Measurements from ENCODE around the gene PSTPIP1. TPM values are rescaled to one million over a fixed set of nuclear protein-coding genes. Genes with fewer than 3 reads are reported as not detected.

Gene PSTPIP1
- total and polyA plus RNA-seq, 2 of the 4 experiments (the other 2 are of a cell fraction), result 0.36 to 1.1 TPM

DNA sequence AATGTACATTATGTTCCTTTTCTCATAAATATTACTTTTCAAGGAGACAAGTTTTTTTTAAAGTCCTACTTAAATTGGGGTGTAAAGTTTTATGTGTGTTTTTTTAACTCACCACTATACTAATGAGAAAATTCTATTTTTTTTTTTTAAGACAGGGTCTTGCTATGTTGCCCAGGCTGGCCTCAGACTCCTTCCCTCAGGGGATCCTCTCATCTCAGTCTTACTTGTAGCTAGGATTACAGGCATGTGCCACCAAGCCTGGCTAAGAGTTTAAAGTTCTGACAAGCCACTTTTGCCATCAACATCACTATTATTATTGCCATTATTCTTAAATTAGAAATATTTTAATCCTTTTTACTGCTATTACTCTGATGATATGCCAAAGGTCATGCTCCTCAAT, 68.3 kb downstream of the PSTPIP1 start:
- ChIA-PET POLR2A (ENCODE audit: unreplicated experiment) (no interaction called here), CTCF (interaction anchor here (1.0 kb wide), 1 partner anchor 40 kb away, joined by 3 read pairs; no protein-coding TSS in a partner anchor)
- Histone ChIP-seq H2BK120ac (ENCODE audit: low read depth, low read length) (no peak overlapping the region), H3K4me1 (ENCODE audit: control insufficient read depth, insufficient read depth, low read length) (peaks cover 15% of the 10 kb centered on the region), H2BK20ac (ENCODE audit: low read depth, low read length) (no peak overlapping the region), H4K8ac (ENCODE audit: low read depth in 2 of 2, low read length in 2 of 2) (no peak overlapping the region), H2BK15ac (ENCODE audit: low read depth, low read length) (no peak overlapping the region), H2AK5ac (ENCODE audit: low read depth, low read length) (no peak overlapping the region), H3K4me3 (ENCODE audit: insufficient read depth, low read depth, low read length) (no peak overlapping the region), H3K4me2 (ENCODE audit: low read depth, low read length) (no peak overlapping the region), H3K9me1 (ENCODE audit: insufficient read depth, low read length) (peaks cover 9% of the 10 kb centered on the region), H3K14ac (replicated peaks; ENCODE audit: low read depth, low read length) (no peak overlapping the region), H3K23ac (ENCODE audit: low read depth, low read length) (no peak overlapping the region), H2AFZ (replicated peaks; ENCODE audit: low read length, poor library complexity) (no peak overlapping the region), H3K4ac (ENCODE audit: low read depth, low read length) (no peak overlapping the region), H3K9me3 (ENCODE audit: control insufficient read depth, insufficient read depth, low read length) (no peaks in the 10 kb centered on the region), H3K27ac (ENCODE audit: insufficient read depth, low read length) (no peak overlapping the region), H3K36me3 (ENCODE audit: control insufficient read depth, insufficient read depth, low read length) (no peaks in the 10 kb centered on the region), H4K91ac (ENCODE audit: insufficient read depth, low read depth, low read length) (no peak overlapping the region), H3K27me3 (ENCODE audit: control insufficient read depth, insufficient read depth, low read length) (no peaks in the 10 kb centered on the region), H3K56ac (ENCODE audit: extremely low read depth, insufficient read depth, low read length) (no peak overlapping the region), H4K5ac (ENCODE audit: low read depth, low read length) (no peak overlapping the region), H4K20me1 (ENCODE audit: insufficient read depth, low read length) (peaks cover 43% of the 10 kb centered on the region), H3K9ac (ENCODE audit: low read depth, low read length) (no peak overlapping the region), H3K18ac (ENCODE audit: low read depth, low read length) (no peak overlapping the region), H2BK5ac (ENCODE audit: low read depth, low read length, poor library complexity, severe bottlenecking) (no peak overlapping the region), H2AK9ac (replicated peaks; ENCODE audit: low read depth, low read length, poor library complexity) (no peak overlapping the region), H3K79me1 (ENCODE audit: low read depth in 1 of 2, low read length in 2 of 2) (peaks cover 13 to 70% of the 10 kb centered on the region in 2 experiments; a peak in 3 of 4 replicates)
- TF ChIP-seq, protein P1, sequence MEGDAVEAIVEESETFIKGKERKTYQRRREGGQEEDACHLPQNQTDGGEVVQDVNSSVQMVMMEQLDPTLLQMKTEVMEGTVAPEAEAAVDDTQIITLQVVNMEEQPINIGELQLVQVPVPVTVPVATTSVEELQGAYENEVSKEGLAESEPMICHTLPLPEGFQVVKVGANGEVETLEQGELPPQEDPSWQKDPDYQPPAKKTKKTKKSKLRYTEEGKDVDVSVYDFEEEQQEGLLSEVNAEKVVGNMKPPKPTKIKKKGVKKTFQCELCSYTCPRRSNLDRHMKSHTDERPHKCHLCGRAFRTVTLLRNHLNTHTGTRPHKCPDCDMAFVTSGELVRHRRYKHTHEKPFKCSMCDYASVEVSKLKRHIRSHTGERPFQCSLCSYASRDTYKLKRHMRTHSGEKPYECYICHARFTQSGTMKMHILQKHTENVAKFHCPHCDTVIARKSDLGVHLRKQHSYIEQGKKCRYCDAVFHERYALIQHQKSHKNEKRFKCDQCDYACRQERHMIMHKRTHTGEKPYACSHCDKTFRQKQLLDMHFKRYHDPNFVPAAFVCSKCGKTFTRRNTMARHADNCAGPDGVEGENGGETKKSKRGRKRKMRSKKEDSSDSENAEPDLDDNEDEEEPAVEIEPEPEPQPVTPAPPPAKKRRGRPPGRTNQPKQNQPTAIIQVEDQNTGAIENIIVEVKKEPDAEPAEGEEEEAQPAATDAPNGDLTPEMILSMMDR (conservative IDR thresholded peaks at IDR 0.05; ENCODE audit: low read depth, low read length), result no peak
- TF ChIP-seq MAFK (IDR thresholded peaks at IDR 0.05; ENCODE audit: low read depth, low read length), result no peak
- TF ChIP-seq MAZ (IDR thresholded peaks at IDR 0.05; ENCODE audit: borderline replicate concordance, low read depth, low read length), result no peak
- dilution Hi-C loops (cut with HindIII; ENCODE audit: low sequenced_read_pairs, unreplicated experiment), result no loop called here
- no peak for DNase-seq
- intact Hi-C loops (cut with micrococcal nuclease), result no loop called here
- ATAC-seq (ENCODE audit: low read depth), result no peak
- in situ Hi-C loops (cut with MboI; ENCODE audit: low sequenced_read_pairs), result no loop called here
- no TSS peak for BruUV-seq (replicated peaks)
